OCI-LY3 (cell line): ENCODE data around the gene ATXN7L3.

Experiments used
- H2AFZ ChIP-seq: fragments of 200-600, 300-600 bp; shearing (Covaris generic); 2 replicates; pipeline ENCODE4 v1.6.0; 2014; ENCODE audit warnings: antibody characterized with exemption, low read depth, low read length
- H3K27ac ChIP-seq: fragments of 200-600, 300-600 bp; sonication (generic); 2 replicates; pipeline ENCODE4 v1.5.1; 2014; ENCODE audit warnings: mild to moderate bottlenecking, low read length, moderate library complexity, mixed read lengths
- H3K27me3 ChIP-seq: fragments of 200-600, 300-600 bp; sonication (generic); 2 replicates; pipeline ENCODE4 v1.6.1; 2014; ENCODE audit warnings: low read depth, low read length, mixed read lengths
- H3K36me3 ChIP-seq: fragments of 200-600, 300-600 bp; sonication (generic); replicated peaks from 2 replicates; pipeline ENCODE3; 2014; ENCODE audit warnings: low read depth, low read length, mixed read lengths
- H3K4me1 ChIP-seq: fragments of 300-600, 200-600 bp; sonication (generic); 2 replicates; pipeline ENCODE4 v1.6.1; 2014; ENCODE audit warnings: low read length, mixed read lengths
- H3K4me2 ChIP-seq: fragments of 200-600, 300-600 bp; sonication (generic); 2 replicates; pipeline ENCODE4 v1.6.1; 2014; ENCODE audit warnings: low read length, mixed read lengths
- H3K4me3 ChIP-seq: fragments of 300-600, 200-600 bp; sonication (generic); 2 replicates; pipeline ENCODE4 v1.5.1; 2014; ENCODE audit warnings: antibody characterized with exemption, mild to moderate bottlenecking, low read length, moderate library complexity
- H3K79me2 ChIP-seq: fragments of 300-600, 200-600 bp; shearing (Covaris generic); 2 replicates; pipeline ENCODE4 v1.6.1; 2014; ENCODE audit warnings: mild to moderate bottlenecking, low read length, mixed read lengths
- H3K9ac ChIP-seq: fragments of 300-600, 200-600 bp; shearing (Covaris generic); 2 replicates; pipeline ENCODE4 v1.6.0; 2014; ENCODE audit warnings: mild to moderate bottlenecking, low read length, moderate library complexity
- H3K9me3 ChIP-seq: fragments of 200-600, 300-600 bp; shearing (Covaris generic); 2 replicates; pipeline ENCODE4 v1.6.1; 2014; ENCODE audit warnings: low read length, mixed read lengths; ENCODE audit not compliant: insufficient read depth
- H4K20me1 ChIP-seq: fragments of 200-600, 300-600 bp; sonication (generic); 2 replicates; pipeline ENCODE4 v1.6.1; 2016; ENCODE audit warnings: low read length, mixed read lengths; ENCODE audit not compliant: insufficient read depth
- CTCF ChIP-seq: fragments of 200-600, 300-600 bp; sonication (generic); IDR thresholded peaks from 2 replicates; pipeline ENCODE4 v1.5.1; 2014; ENCODE audit warnings: antibody characterized with exemption, low read length, low read depth
- EZH2phosphoT487 ChIP-seq: fragments of 200-600 bp; shearing (Covaris generic); IDR thresholded peaks from 2 replicates; pipeline ENCODE4 v1.6.1; 2018; ENCODE audit warnings: antibody characterized with exemption, mixed run types, low read depth

Gene ATXN7L3

GRCh38 chr17:44197107-44197506 is 2.6 kb downstream of the ATXN7L3 start:
- H3K4me1 ChIP-seq, result peaks cover 14% of the 10 kb centered on the region
- TF ChIP-seq CTCF, result no peak
- no peak for TF ChIP-seq EZH2phosphoT487
- no peaks in the 10 kb centered on the region for H3K9me3 ChIP-seq
- H2AFZ ChIP-seq, result no peak overlapping the region
- no peak overlapping the region for H3K9ac ChIP-seq
- no peak overlapping the region for H3K4me3 ChIP-seq
- H3K4me2 ChIP-seq, result no peak overlapping the region
- H3K27ac ChIP-seq, result no peak overlapping the region
- no peaks in the 10 kb centered on the region for H3K27me3 ChIP-seq
- no peaks in the 10 kb centered on the region for H4K20me1 ChIP-seq
- peaks cover 29% of the 10 kb centered on the region for H3K36me3 ChIP-seq
- H3K79me2 ChIP-seq, result peaks cover 28% of the 10 kb centered on the region

GRCh38 chr17:44193326-44194084 is 6.2 kb downstream of the ATXN7L3 start:
- Histone ChIP-seq H3K36me3 (peaks cover 33% of the 10 kb centered on the region), H3K4me2 (no peak overlapping the region), H2AFZ (no peak overlapping the region), H3K27me3 (no peaks in the 10 kb centered on the region), H3K9ac (no peak overlapping the region), H3K4me3 (no peak overlapping the region), H3K9me3 (no peaks in the 10 kb centered on the region), H4K20me1 (no peaks in the 10 kb centered on the region), H3K4me1 (peaks cover 9% of the 10 kb centered on the region), H3K79me2 (peaks cover 18% of the 10 kb centered on the region), H3K27ac (no peak overlapping the region)
- TF ChIP-seq CTCF (no peak), EZH2phosphoT487 (no peak)

- Histone ChIP-seq H3K4me1 (peaks cover 10% of the 10 kb centered on the region), H2AFZ (no peak overlapping the region), H3K27ac (no peak overlapping the region), H3K36me3 (peaks cover 32% of the 10 kb centered on the region), H3K9ac (no peak overlapping the region), H3K27me3 (no peaks in the 10 kb centered on the region), H3K4me2 (no peak overlapping the region), H3K79me2 (peaks cover 17% of the 10 kb centered on the region), H3K9me3 (no peaks in the 10 kb centered on the region), H3K4me3 (no peak overlapping the region), H4K20me1 (no peaks in the 10 kb centered on the region)
- TF ChIP-seq CTCF (no peak), EZH2phosphoT487 (no peak)
Measured at GRCh38 chr17:44192750-44193149, 6.9 kb downstream of the ATXN7L3 start.

GRCh38 chr17:44191941-44192496 is 7.7 kb downstream of the ATXN7L3 start:
- Histone ChIP-seq H3K9me3 (no peaks in the 10 kb centered on the region), H3K36me3 (peaks cover 26% of the 10 kb centered on the region), H3K27me3 (no peaks in the 10 kb centered on the region), H2AFZ (no peak overlapping the region), H3K9ac (no peak overlapping the region), H3K27ac (no peak overlapping the region), H3K79me2 (peaks cover 16% of the 10 kb centered on the region), H3K4me3 (no peak overlapping the region), H3K4me1 (peaks cover 8% of the 10 kb centered on the region), H3K4me2 (no peak overlapping the region), H4K20me1 (no peaks in the 10 kb centered on the region)
- no peak for TF ChIP-seq EZH2phosphoT487
- no peak for TF ChIP-seq CTCF
